K562 (cell line): ENCODE results near the gene DHX32. TPM values are rescaled to one million over a fixed set of nuclear protein-coding genes. Genes with fewer than 3 reads are reported as not detected.

ENCODE experiments used
- ATAC-seq: fragments of 200-7000 bp; cut with Tn5 transposase; 3 replicates; pipeline ENCODE4 v1.9.1; 2020; ENCODE audit warnings: moderate library complexity
- BruUV-seq: library from RNA; stranded (reverse); fragments of 400-500 nt; replicated peaks from 2 replicates; lab custom pipeline; 2021; lab: Mats Ljungman, UMichigan
- CTCF ChIA-PET: fragments of 300-600 bp; formaldehyde crosslinking; extraction: SDS; loops from one replicate; lab custom pipeline; 2021; ENCODE audit warnings: low intra/inter-chr PET ratio; lab: Yijun Ruan, JAX
- POLR2A ChIA-PET: fragments of 300-600, 350-650 bp; sonication (Branson Sonifier 250); formaldehyde crosslinking; extraction: SDS; loops from one replicate; lab custom pipeline; 2021; ENCODE audit warnings: antibody characterized with exemption, inconsistent platforms; lab: Yijun Ruan, JAX
- DNase-seq, 4 experiments: peaks; one replicate each; pipeline versions ENCODE4 v3.0.0 to v3.0.0-alpha.2; 2011 to 2018; ENCODE audit warnings: low spot score in 3 of 4, mixed read lengths in 3 of 4; ENCODE audit errors: extremely low read depth in 1 of 4
- FAIRE-seq: peaks from 2 replicates; lab custom pipeline; 2011; peaks lifted over from hg19 to GRCh38; lab: Jason Lieb, UNC
- H2AFZ ChIP-seq: 2 replicates; pipeline ENCODE4 v1.6.0; 2011; ENCODE audit warnings: low read depth, low read length, control low read depth, inconsistent platforms
- H3K27ac ChIP-seq: fragments of 200-600 bp; 3 replicates; pipeline ENCODE4 v1.8.0; 2011; ENCODE audit warnings: low read depth, mild to moderate bottlenecking, control low read depth, inconsistent platforms, low read length, moderate library complexity, mixed read lengths; ENCODE audit errors: extremely low read depth
- H3K27me3 ChIP-seq, 2 experiments: fragments of 300-600 bp in 1 of 2; 2 replicates in 1 of 2; 3 replicates in 1 of 2; pipeline versions ENCODE4 v1.6.0 to v1.8.0; 2011; ENCODE audit warnings: inconsistent platforms in 2 of 2, low read length in 2 of 2, mild to moderate bottlenecking in 1 of 2, mixed read lengths in 1 of 2, moderate library complexity in 1 of 2; ENCODE audit not compliant: control insufficient read depth in 2 of 2, insufficient read depth in 2 of 2
- H3K36me3 ChIP-seq: fragments of 300-600 bp; 3 replicates; pipeline ENCODE4 v1.8.0; 2011; ENCODE audit warnings: mild to moderate bottlenecking, low read length, inconsistent platforms; ENCODE audit not compliant: control insufficient read depth, insufficient read depth
- H3K4me1 ChIP-seq, 2 experiments: fragments of 200-600 bp in 1 of 2; replicated peaks in 1 of 2; 2 replicates in 1 of 2; 3 replicates in 1 of 2; pipeline versions ENCODE4 v1.5.1 to v1.8.0; 2011; ENCODE audit warnings: inconsistent platforms in 2 of 2, low read length in 2 of 2, mild to moderate bottlenecking in 1 of 2, mixed read lengths in 1 of 2, moderate library complexity in 1 of 2; ENCODE audit not compliant: control insufficient read depth in 2 of 2, insufficient read depth in 2 of 2
- H3K4me2 ChIP-seq: 2 replicates; pipeline ENCODE4 v1.6.1; 2011; ENCODE audit warnings: low read length, control low read depth, inconsistent platforms, mixed read lengths; ENCODE audit not compliant: insufficient read depth
- H3K4me3 ChIP-seq: fragments of 200-600 bp; sonication (generic), shearing (Covaris generic); 2 replicates; pipeline ENCODE4 v1.5.1; 2016; ENCODE audit warnings: control low read depth, inconsistent platforms
- H3K79me2 ChIP-seq: fragments of 200-600 bp; 3 replicates; pipeline ENCODE4 v1.8.0; 2011; ENCODE audit warnings: low read length, inconsistent platforms; ENCODE audit not compliant: control insufficient read depth, insufficient read depth
- H3K9ac ChIP-seq, 2 experiments: 2 replicates each; pipeline versions ENCODE4 v1.6.0 to v1.6.1; 2011; ENCODE audit warnings: low read depth in 2 of 2, low read length in 2 of 2, control low read depth in 1 of 2, inconsistent platforms in 1 of 2, mild to moderate bottlenecking in 1 of 2, mixed read lengths in 1 of 2; ENCODE audit not compliant: insufficient read depth in 1 of 2
- H3K9me1 ChIP-seq: one replicate; pipeline ENCODE4 v1.6.0; 2011; ENCODE audit warnings: inconsistent platforms, mild to moderate bottlenecking, low read length, moderate library complexity; ENCODE audit not compliant: control insufficient read depth, insufficient read depth
- H3K9me3 ChIP-seq: replicated peaks from 2 replicates; pipeline ENCODE4 v1.5.1; 2011; ENCODE audit warnings: low read depth, low read length, inconsistent platforms; ENCODE audit not compliant: control insufficient read depth, insufficient read depth
- H4K20me1 ChIP-seq: replicated peaks from 2 replicates; pipeline ENCODE4 v1.6.1; 2011; ENCODE audit warnings: low read length, inconsistent platforms, mixed read lengths; ENCODE audit not compliant: control insufficient read depth, insufficient read depth
- ATF2 ChIP-seq: sonication (generic); formaldehyde crosslinking; IDR thresholded peaks from 2 replicates; pipeline ENCODE4 v1.8.1; 2022; ENCODE audit warnings: missing genetic modification reagents
- C11orf30 ChIP-seq: fragments of 450-650 bp; IDR thresholded peaks from 2 replicates; pipeline ENCODE4 v1.6.1; 2016; ENCODE audit warnings: low read depth, mild to moderate bottlenecking
- FOXK1 ChIP-seq: sonication (generic); formaldehyde crosslinking; IDR thresholded peaks from 2 replicates; pipeline ENCODE4 v1.8.0; 2022; ENCODE audit warnings: missing genetic modification reagents, mild to moderate bottlenecking, borderline replicate concordance
- GTF2E2 ChIP-seq: fragments of 200-800 bp; sonication (Bioruptor generic); IDR thresholded peaks from 2 replicates; pipeline ENCODE4 v1.6.1; 2016; ENCODE audit warnings: missing genetic modification characterization, missing compliant biosample characterization
- NR2C2 ChIP-seq, 2 experiments: fragments of 200-800 bp in 1 of 2; sonication (Bioruptor generic) in 1 of 2; sonication (generic) in 1 of 2; formaldehyde crosslinking in 1 of 2; IDR thresholded peaks; 2 replicates each; pipeline versions ENCODE4 v1.6.1 to v1.8.0; 2016 to 2022; ENCODE audit warnings: mild to moderate bottlenecking in 1 of 2, missing compliant biosample characterization in 1 of 2, missing genetic modification characterization in 1 of 2, missing genetic modification reagents in 1 of 2
- POLR3A ChIP-seq: IDR thresholded peaks from 2 replicates; pipeline ENCODE4 v1.6.1; 2011; ENCODE audit warnings: borderline replicate concordance, mild to moderate bottlenecking, moderate library complexity; ENCODE audit not compliant: insufficient read length, insufficient read depth; ENCODE audit errors: extremely low read depth
- ZNF668 ChIP-seq: fragments of 250-450 bp; sonication (Bioruptor Pico); IDR thresholded peaks from 2 replicates; pipeline ENCODE4 v1.8.0; 2022; ENCODE audit warnings: mild to moderate bottlenecking, inconsistent platforms
- WGBS: fragments of 100-300 bp; shearing (Covaris generic); methylation state at CpG from one replicate; pipeline ENCODE4 v1.1.6; 2016; ENCODE audit warnings: low coverage, mixed read lengths; ENCODE audit not compliant: insufficient coverage; ENCODE audit errors: missing lambda C conversion rate; 5-methylcytosine and 5-hydroxymethylcytosine counted together
- in situ Hi-C: fragments of 300-500 bp; cut with MboI; formaldehyde crosslinking; loops from 4 replicates; pipeline ENCODE4 v1.15.0; 2018; ENCODE audit warnings: inconsistent platforms, mixed read lengths
- intact Hi-C: fragments of 100-400 bp; cut with micrococcal nuclease; formaldehyde crosslinking; loops from 2 replicates; pipeline ENCODE4 v1.14.2; 2022
- polyA plus RNA-seq, 8 experiments: library from polyadenylated mRNA; depleted of rRNA in 4 of 8; stranded (reverse) in 5 of 8; unstranded in 3 of 8; fragments of >200 nt; fragmentation: Nextera tagmentation in 2 of 8; fragmentation: Illumina TruSeq in 1 of 8; extraction: Ambion mirVana in 2 of 8; extraction: Trizol in 1 of 8; gene quantifications; 2 replicates each; pipeline versions ENCODE4 v1.2.1 to v1.2.3, GENCODE V29; 2011 to 2014; ENCODE audit warnings: inconsistent platforms in 1 of 8, missing spikeins in 1 of 8
- total RNA-seq, 7 experiments: library from RNA; depleted of rRNA in 6 of 7; stranded (reverse); fragments of >200 nt in 6 of 7; fragmentation: Illumina TruSeq in 2 of 7; extraction: Trizol in 2 of 7; gene quantifications; 2 replicates each; pipeline versions ENCODE4 v1.2.1 to v1.2.3, GENCODE V29; 2011 to 2021; ENCODE audit warnings: low replicate concordance in 1 of 7
- TF ChIP-seq, protein P1 (sequence below): fragments of 450-650 bp; IDR thresholded peaks from 2 replicates; pipeline ENCODE4 v1.6.1; 2017; ENCODE audit warnings: mild to moderate bottlenecking, moderate library complexity

Gene DHX32
- total and polyA plus RNA-seq, 9 of the 15 experiments (the other 6 are each of a cell fraction or from before 2014, with no cell fraction given), result 5.8 to 23.5 (median 17.5) TPM

DNA sequence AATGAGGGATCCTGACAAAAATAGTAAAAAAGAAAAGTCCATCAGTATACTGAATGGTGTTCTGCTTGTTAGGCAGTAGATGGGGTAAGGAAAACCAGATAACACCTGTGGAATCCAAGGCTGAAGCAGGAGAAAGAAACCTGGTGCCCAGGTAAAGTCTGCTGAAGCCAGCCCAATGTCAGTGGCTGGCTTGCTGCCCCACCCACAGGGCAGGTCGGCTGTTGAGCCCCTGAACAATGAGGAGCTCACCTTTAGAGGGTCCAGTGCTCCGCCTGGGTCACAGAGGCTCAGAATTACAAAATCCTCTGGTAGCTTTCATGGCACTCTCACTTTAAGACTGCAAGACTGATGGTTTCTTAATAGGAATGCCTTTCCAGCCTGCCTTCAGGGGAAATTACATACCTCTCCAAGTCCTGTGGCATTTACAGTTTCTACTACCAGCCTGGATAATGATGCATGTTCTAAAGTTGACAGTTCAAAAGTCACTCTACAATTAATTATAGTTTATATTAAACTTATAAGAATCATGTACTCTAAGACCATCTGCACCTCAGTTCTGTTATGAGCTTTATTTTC is 23.8 kb downstream of the DHX32 start (continued):
- TF ChIP-seq NR2C2 (CRISPR knock-in tag; IDR thresholded peaks at IDR 0.05) (no peak), NR2C2 (tag; IDR thresholded peaks at IDR 0.05) (no peak), ATF2 (CRISPR knock-in tag) (no peak), FOXK1 (CRISPR knock-in tag) (no peak), POLR3A (no peak), GTF2E2 (no peak)
- TF ChIP-seq, protein P1, sequence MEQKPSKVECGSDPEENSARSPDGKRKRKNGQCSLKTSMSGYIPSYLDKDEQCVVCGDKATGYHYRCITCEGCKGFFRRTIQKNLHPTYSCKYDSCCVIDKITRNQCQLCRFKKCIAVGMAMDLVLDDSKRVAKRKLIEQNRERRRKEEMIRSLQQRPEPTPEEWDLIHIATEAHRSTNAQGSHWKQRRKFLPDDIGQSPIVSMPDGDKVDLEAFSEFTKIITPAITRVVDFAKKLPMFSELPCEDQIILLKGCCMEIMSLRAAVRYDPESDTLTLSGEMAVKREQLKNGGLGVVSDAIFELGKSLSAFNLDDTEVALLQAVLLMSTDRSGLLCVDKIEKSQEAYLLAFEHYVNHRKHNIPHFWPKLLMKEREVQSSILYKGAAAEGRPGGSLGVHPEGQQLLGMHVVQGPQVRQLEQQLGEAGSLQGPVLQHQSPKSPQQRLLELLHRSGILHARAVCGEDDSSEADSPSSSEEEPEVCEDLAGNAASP, result no peak

GRCh38 chr10:125852487-125852886 is 28.6 kb downstream of the DHX32 start:
- Histone ChIP-seq H3K36me3 (peaks cover 36% of the 10 kb centered on the region; the same call in 2 of the 3 replicates), H3K79me2 (no peaks in the 10 kb centered on the region), H3K9me3 (no peaks in the 10 kb centered on the region)
- CTCF ChIA-PET, result no interaction called here
- WGBS, result 79% methylated on average over 5 of the region's 7 CpGs
- TF ChIP-seq ZNF668 (CRISPR knock-in tag) (no peak), C11orf30 (no peak)
- TF ChIP-seq, all 486 proteins: peak for 0
- FAIRE-seq (no peak), DNase-seq (no peak), ATAC-seq (no peak)
- in situ Hi-C loops (no loop called here), intact Hi-C loops (no loop called here)
- no peaks in the 10 kb centered on the region for H3K4me1 ChIP-seq
- H4K20me1 ChIP-seq, result no peaks in the 10 kb centered on the region
- no peak overlapping the region for H3K4me2 ChIP-seq
- no peak overlapping the region for H2AFZ ChIP-seq
- H3K9me1 ChIP-seq, result no peaks in the 10 kb centered on the region
- no peaks in the 10 kb centered on the region for H3K27me3 ChIP-seq
- POLR2A ChIA-PET, result no interaction called here
- H3K4me3 ChIP-seq, result no peak overlapping the region
- H3K9ac ChIP-seq, result no peak overlapping the region
- no peak overlapping the region for H3K27ac ChIP-seq
- no TSS peak for BruUV-seq
